GM23248 (cell line): ENCODE results near the gene NEK6. TPM values are rescaled to one million over a fixed set of nuclear protein-coding genes. Genes with fewer than 3 reads are reported as not detected.
A peak's percentile ranks its signal among the peaks of the same experiment; 100 is the strongest.

Experiments used
- DNase-seq: peaks from one replicate; pipeline ENCODE4 v3.0.0-alpha.2; 2015
- H2AFZ ChIP-seq: fragments of 200-600 bp; sonication (generic); 2 replicates; pipeline ENCODE4 v1.6.1; 2016; ENCODE audit warnings: antibody characterized with exemption
- H3F3A ChIP-seq: fragments of 200-600 bp; sonication (generic); 2 replicates; pipeline ENCODE4 v1.6.1; 2016; ENCODE audit warnings: mild to moderate bottlenecking, antibody characterized with exemption, mixed run types; ENCODE audit not compliant: insufficient read depth
- H3K27ac ChIP-seq: fragments of 200-600 bp; sonication (generic); 2 replicates; pipeline ENCODE4 v1.5.1; 2016; ENCODE audit warnings: mild to moderate bottlenecking
- H3K27me3 ChIP-seq: fragments of 200-600 bp; sonication (generic); replicated peaks from 2 replicates; pipeline ENCODE4 v1.6.1; 2016; ENCODE audit warnings: mild to moderate bottlenecking; ENCODE audit not compliant: insufficient read depth
- H3K36me3 ChIP-seq: fragments of 200-600 bp; sonication (generic); 2 replicates; pipeline ENCODE4 v1.6.1; 2016; ENCODE audit warnings: low read depth, mild to moderate bottlenecking
- H3K4me1 ChIP-seq: fragments of 200-600 bp; sonication (generic); 2 replicates; pipeline ENCODE4 v1.6.1; 2016; ENCODE audit warnings: mild to moderate bottlenecking; ENCODE audit not compliant: insufficient read depth
- H3K4me2 ChIP-seq: fragments of 200-600 bp; sonication (generic); one replicate; pipeline ENCODE4 v1.6.1; 2016; ENCODE audit warnings: mild to moderate bottlenecking; ENCODE audit not compliant: unreplicated experiment
- H3K4me3 ChIP-seq: fragments of 200-600 bp; sonication (generic); 2 replicates; pipeline ENCODE4 v1.5.1; 2016; ENCODE audit warnings: mild to moderate bottlenecking
- H3K79me2 ChIP-seq: fragments of 200-600 bp; sonication (generic); 2 replicates; pipeline ENCODE4 v1.6.1; 2016; ENCODE audit warnings: mild to moderate bottlenecking; ENCODE audit not compliant: insufficient read depth
- H3K9ac ChIP-seq: fragments of 200-600 bp; sonication (generic); 2 replicates; pipeline ENCODE4 v1.6.1; 2016; ENCODE audit warnings: mild to moderate bottlenecking
- H3K9me2 ChIP-seq: fragments of 200-600 bp; sonication (generic); 2 replicates; pipeline ENCODE4 v1.6.1; 2016; ENCODE audit warnings: mixed run types, mild to moderate bottlenecking, moderate library complexity; ENCODE audit not compliant: insufficient read depth
- H3K9me3 ChIP-seq: fragments of 200-600 bp; sonication (generic); one replicate; pipeline ENCODE4 v1.6.1; 2017; ENCODE audit warnings: low read depth
- H4K20me1 ChIP-seq: fragments of 200-600 bp; sonication (generic); 2 replicates; pipeline ENCODE4 v1.6.0; 2016; ENCODE audit not compliant: insufficient read depth
- EZH2 ChIP-seq: fragments of 200-600 bp; sonication (generic); IDR thresholded peaks from 2 replicates; pipeline ENCODE4 v1.6.1; 2018; ENCODE audit warnings: antibody characterized with exemption, mild to moderate bottlenecking; ENCODE audit not compliant: insufficient read depth, poor library complexity, severe bottlenecking
- EZH2phosphoT487 ChIP-seq: fragments of 200-600 bp; sonication (generic); IDR thresholded peaks from 2 replicates; pipeline ENCODE4 v1.6.1; 2018; ENCODE audit warnings: antibody characterized with exemption, moderate library complexity, mild to moderate bottlenecking, low read depth; ENCODE audit not compliant: insufficient read depth
- WGBS, 2 experiments: methylation state at CpG; one replicate each; pipeline ENCODE4 v1.1.6; 2015 to 2017; ENCODE audit warnings: low lambda C conversion rate in 2 of 2, low coverage in 1 of 2; ENCODE audit errors: missing lambda C conversion rate in 2 of 2; 5-methylcytosine and 5-hydroxymethylcytosine counted together
- in situ Hi-C: fragments of 300-500 bp; cut with MboI; formaldehyde crosslinking; loops from 2 replicates; pipeline ENCODE4 v1.15.0; 2020
- polyA plus RNA-seq: library from polyadenylated mRNA; unstranded; fragments of >200 nt; fragmentation: Nextera tagmentation; extraction: Ambion mirVana; gene quantifications from 2 replicates; pipeline ENCODE4 v1.2.1, GENCODE V29; 2016
- total RNA-seq: library from RNA; depleted of rRNA; stranded (reverse); fragments of >200 nt; shearing (Covaris generic); gene quantifications from 2 replicates; pipeline ENCODE4 v1.2.3, GENCODE V29; 2014

NEK6 gene
- total and polyA plus RNA-seq, 2 experiments from 2014 or later = 43.7 to 69.6 TPM

GRCh38 chr9:124342776-124343485 is 85.2 kb downstream of the NEK6 start:
- 3 to 4% methylated on average over 19 to 26 of the region's 26 CpGs for WGBS, 2 experiments
- Histone ChIP-seq H3K79me2 (no peaks in the 10 kb centered on the region), H2AFZ (no peak overlapping the region), H3K4me1 (peaks cover 16% of the 10 kb centered on the region), H3K36me3 (peaks cover 26% of the 10 kb centered on the region; the same call in 1 of the 2 replicates), H3K27ac (peak overlapping the region; percentile 79), H3K9me2 (no peaks in the 10 kb centered on the region), H4K20me1 (no peaks in the 10 kb centered on the region), H3K9me3 (no peaks in the 10 kb centered on the region), H3K27me3 (no peaks in the 10 kb centered on the region), H3K4me2 (peak overlapping the region; percentile 36), H3K4me3 (no peak overlapping the region; the same call in 1 of the 2 replicates), H3F3A (peaks cover 39% of the 10 kb centered on the region), H3K9ac (peak overlapping the region; percentile 62)
- TF ChIP-seq EZH2 (no peak), EZH2phosphoT487 (no peak)
- in situ Hi-C loops = no loop called here
- peak; percentile 96 for DNase-seq

GRCh38 chr9:124343533-124344290 is 86.0 kb downstream of the NEK6 start:
- Histone ChIP-seq H3K9me2 (no peaks in the 10 kb centered on the region), H3K79me2 (0 out of 2 replicates have a peak, but pooled peaks cover 3% of the 10 kb centered on the region), H3K27me3 (no peaks in the 10 kb centered on the region), H3K36me3 (peaks cover 25% of the 10 kb centered on the region), H3K4me2 (peak overlapping the region; percentile 36), H3K9ac (peak overlapping the region; percentile 34; the same call in 1 of the 2 replicates), H3K4me1 (peaks cover 16% of the 10 kb centered on the region), H3K4me3 (no peak overlapping the region), H3F3A (peaks cover 47% of the 10 kb centered on the region), H2AFZ (no peak overlapping the region), H4K20me1 (no peaks in the 10 kb centered on the region), H3K27ac (peak overlapping the region; percentile 79), H3K9me3 (no peaks in the 10 kb centered on the region)
- no peak for TF ChIP-seq EZH2phosphoT487
- no peak for TF ChIP-seq EZH2
- WGBS, 2 experiments = 78 to 84% methylated on average over 23 of the region's 23 CpGs
- DNase-seq = no peak
- in situ Hi-C loops = no loop called here

GRCh38 chr9:124344291-124345050 is 86.7 kb downstream of the NEK6 start:
- Histone ChIP-seq H3K9me2 (no peaks in the 10 kb centered on the region), H3K36me3 (peaks cover 27% of the 10 kb centered on the region), H3K79me2 (0 out of 2 replicates have a peak, but pooled peaks cover 3% of the 10 kb centered on the region), H2AFZ (no peak overlapping the region), H3K27ac (no peak overlapping the region), H3K27me3 (no peaks in the 10 kb centered on the region), H3K4me1 (peaks cover 16% of the 10 kb centered on the region), H3K9me3 (no peaks in the 10 kb centered on the region), H3K4me2 (no peak overlapping the region), H4K20me1 (no peaks in the 10 kb centered on the region), H3K9ac (no peak overlapping the region), H3F3A (peaks cover 53% of the 10 kb centered on the region), H3K4me3 (no peak overlapping the region)
- TF ChIP-seq EZH2phosphoT487 = no peak
- TF ChIP-seq EZH2 = no peak
- in situ Hi-C loops = no loop called here
- 96% methylated on average over 29 of the region's 29 CpGs for WGBS, 2 experiments
- DNase-seq = no peak

- Histone ChIP-seq H3K9me3 (no peaks in the 10 kb centered on the region), H3F3A (peaks cover 59% of the 10 kb centered on the region), H3K9me2 (no peaks in the 10 kb centered on the region), H4K20me1 (no peaks in the 10 kb centered on the region), H3K79me2 (0 out of 2 replicates have a peak, but pooled peaks cover 3% of the 10 kb centered on the region), H3K9ac (no peak overlapping the region), H3K4me2 (no peak overlapping the region), H3K27ac (no peak overlapping the region), H3K4me1 (peaks cover 16% of the 10 kb centered on the region), H3K4me3 (no peak overlapping the region), H2AFZ (no peak overlapping the region), H3K27me3 (no peaks in the 10 kb centered on the region), H3K36me3 (peaks cover 30% of the 10 kb centered on the region)
- TF ChIP-seq EZH2 (no peak), EZH2phosphoT487 (no peak)
- WGBS, 2 experiments = 85 to 91% methylated on average over 14 of the region's 14 CpGs
- DNase-seq = no peak
- in situ Hi-C loops = no loop called here
These were observed 87.3 kb downstream of the NEK6 start for GRCh38 chr9:124345063-124345462.
